GM06990 (cell line): ENCODE data around the gene KRTAP4-1.

Source experiments
- DNase-seq: peaks from one replicate; pipeline ENCODE4 v3.0.0-alpha.2; 2011; ENCODE audit not compliant: insufficient read length; ENCODE audit errors: extremely low read depth
- H3K27me3 ChIP-seq: replicated peaks from 2 replicates; pipeline ENCODE4 v1.6.0; 2011; ENCODE audit warnings: low read length; ENCODE audit not compliant: control insufficient read depth, insufficient read depth
- H3K36me3 ChIP-seq: 2 replicates; pipeline ENCODE4 v1.5.1; 2011; ENCODE audit warnings: low read length; ENCODE audit not compliant: control insufficient read depth, insufficient read depth
- H3K4me3 ChIP-seq: replicated peaks from 2 replicates; pipeline ENCODE4 v1.5.1; 2011; ENCODE audit warnings: low read depth, mild to moderate bottlenecking, control low read depth, low read length
- TF ChIP-seq, protein P1 (sequence below): IDR thresholded peaks from 2 replicates; pipeline ENCODE4 v1.5.1; 2011; ENCODE audit warnings: low read length, control low read depth, mild to moderate bottlenecking, inconsistent platforms; ENCODE audit not compliant: insufficient read depth, poor library complexity, severe bottlenecking

The KRTAP4-1 gene

DNA sequence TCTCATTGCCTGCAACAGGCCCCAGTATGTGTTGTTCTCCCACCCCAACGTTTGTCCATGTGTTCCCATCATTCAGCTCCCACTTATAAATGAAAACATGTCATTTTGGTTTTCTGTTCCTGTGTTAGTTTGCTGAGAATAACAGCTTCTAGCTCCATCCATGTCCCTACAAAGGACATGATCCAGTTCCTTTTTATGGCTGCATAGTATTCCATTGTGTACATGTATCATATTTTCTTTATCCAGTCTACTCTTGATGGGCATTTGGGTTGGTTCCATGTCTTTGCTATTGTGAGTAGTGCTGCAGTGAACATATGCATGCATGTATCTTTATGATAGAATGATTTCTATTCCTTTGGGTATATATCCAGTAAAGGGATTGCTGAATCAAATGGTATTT is 31.0 kb upstream of the KRTAP4-1 start:
- H3K36me3 ChIP-seq, result no peaks in the 10 kb centered on the region
- H3K4me3 ChIP-seq, result no peak overlapping the region
- DNase-seq, result no peak
- H3K27me3 ChIP-seq, result no peaks in the 10 kb centered on the region
- TF ChIP-seq, protein P1, sequence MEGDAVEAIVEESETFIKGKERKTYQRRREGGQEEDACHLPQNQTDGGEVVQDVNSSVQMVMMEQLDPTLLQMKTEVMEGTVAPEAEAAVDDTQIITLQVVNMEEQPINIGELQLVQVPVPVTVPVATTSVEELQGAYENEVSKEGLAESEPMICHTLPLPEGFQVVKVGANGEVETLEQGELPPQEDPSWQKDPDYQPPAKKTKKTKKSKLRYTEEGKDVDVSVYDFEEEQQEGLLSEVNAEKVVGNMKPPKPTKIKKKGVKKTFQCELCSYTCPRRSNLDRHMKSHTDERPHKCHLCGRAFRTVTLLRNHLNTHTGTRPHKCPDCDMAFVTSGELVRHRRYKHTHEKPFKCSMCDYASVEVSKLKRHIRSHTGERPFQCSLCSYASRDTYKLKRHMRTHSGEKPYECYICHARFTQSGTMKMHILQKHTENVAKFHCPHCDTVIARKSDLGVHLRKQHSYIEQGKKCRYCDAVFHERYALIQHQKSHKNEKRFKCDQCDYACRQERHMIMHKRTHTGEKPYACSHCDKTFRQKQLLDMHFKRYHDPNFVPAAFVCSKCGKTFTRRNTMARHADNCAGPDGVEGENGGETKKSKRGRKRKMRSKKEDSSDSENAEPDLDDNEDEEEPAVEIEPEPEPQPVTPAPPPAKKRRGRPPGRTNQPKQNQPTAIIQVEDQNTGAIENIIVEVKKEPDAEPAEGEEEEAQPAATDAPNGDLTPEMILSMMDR, result no peak

DNA sequence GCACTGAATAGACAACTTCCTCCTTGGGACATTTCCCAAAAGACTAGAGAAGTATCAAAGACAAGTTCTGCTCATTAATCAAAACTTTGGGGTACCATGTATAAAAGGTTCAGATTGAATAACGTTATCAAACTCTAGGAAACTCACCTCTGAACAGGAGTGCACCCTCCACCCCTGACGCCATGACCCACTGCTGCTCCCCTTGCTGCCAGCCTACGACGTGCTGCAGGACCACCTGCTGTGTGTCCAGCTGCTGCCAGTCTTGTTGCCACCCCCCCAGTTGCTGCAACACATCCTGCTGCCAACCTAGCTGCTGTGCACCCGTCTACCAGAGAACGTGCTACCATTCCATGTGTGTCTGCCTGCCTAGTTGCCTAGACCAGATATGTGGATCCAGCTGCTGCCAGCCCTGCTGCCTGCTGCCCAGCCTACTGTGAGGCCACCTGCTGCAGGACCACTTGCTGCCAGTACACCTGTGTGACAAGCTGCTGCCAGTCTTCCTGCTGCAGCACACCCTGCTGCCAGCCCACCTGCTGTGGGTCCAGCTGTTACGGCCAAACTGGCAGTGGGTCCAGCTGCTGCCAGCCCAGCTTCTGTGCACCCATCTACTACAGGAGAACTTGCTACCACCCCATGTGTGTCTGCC is 27.9 kb upstream of the KRTAP4-1 start:
- no peaks in the 10 kb centered on the region for H3K36me3 ChIP-seq
- TF ChIP-seq, protein P1, result no peak
- no peak for DNase-seq
- no peak overlapping the region for H3K4me3 ChIP-seq
- H3K27me3 ChIP-seq, result no peaks in the 10 kb centered on the region

DNA sequence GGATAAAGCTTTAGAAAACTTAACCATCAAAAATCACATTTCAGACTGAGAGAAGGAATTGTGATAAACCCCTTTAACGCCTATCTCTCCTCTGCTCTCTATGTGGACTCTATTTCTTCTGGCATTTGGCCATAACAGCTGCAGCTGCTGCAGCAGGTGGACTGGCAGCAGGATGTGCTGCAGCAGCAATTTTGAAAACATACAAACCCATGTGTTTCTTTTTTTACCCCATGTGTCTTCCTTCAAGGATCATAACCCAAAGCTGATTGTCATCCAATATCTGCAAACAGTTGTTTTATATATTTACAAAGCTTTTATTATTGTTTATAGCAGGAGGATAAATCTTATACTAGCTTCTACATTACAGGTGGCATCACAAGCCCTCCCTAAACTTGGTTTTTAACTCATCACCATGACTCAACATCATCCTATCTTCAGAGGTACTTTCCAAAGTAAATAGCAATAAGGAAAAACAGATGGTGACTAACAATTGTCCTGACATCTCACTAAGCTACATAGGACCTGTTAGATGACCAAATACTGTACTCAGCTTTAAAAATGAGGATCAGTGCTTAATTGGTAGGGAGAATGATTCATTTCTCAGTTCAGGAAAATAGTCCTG is 27.2 kb upstream of the KRTAP4-1 start:
- DNase-seq, result no peak
- Histone ChIP-seq H3K36me3 (no peaks in the 10 kb centered on the region), H3K27me3 (no peaks in the 10 kb centered on the region), H3K4me3 (no peak overlapping the region)
- TF ChIP-seq, protein P1, result no peak

DNA sequence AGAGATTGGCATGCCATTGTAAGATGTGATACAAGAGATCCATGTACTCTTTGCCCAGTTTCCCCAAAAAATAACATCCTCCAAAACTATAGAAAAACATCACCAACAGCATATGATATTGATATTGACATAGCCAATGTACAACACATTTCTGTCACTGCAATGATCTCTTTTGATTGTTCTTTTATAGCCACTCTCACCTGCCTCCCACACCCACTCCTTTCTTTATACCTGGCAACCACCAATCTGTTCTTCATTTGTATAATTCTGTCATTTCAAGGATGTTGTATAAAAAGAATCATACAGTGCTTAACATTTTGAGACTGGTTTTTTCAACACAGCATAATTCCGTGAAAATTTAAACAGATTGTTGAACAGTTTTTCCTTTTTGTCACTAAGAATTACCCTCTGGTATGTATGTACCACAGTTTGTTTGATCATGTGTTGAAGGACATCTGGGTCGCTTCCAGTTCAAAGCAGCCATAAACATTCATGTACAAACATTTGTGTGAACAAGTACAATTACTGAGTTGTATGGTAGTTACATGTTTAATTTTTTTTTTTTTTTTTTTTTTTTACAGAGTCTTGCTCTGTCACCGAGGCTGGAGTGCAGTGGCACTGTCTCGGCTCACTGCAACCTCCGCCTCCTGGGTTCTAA is 14.8 kb upstream of the KRTAP4-1 start:
- TF ChIP-seq, protein P1, result no peak
- DNase-seq, result no peak
- no peaks in the 10 kb centered on the region for H3K36me3 ChIP-seq
- no peaks in the 10 kb centered on the region for H3K27me3 ChIP-seq
- no peak overlapping the region for H3K4me3 ChIP-seq

DNA sequence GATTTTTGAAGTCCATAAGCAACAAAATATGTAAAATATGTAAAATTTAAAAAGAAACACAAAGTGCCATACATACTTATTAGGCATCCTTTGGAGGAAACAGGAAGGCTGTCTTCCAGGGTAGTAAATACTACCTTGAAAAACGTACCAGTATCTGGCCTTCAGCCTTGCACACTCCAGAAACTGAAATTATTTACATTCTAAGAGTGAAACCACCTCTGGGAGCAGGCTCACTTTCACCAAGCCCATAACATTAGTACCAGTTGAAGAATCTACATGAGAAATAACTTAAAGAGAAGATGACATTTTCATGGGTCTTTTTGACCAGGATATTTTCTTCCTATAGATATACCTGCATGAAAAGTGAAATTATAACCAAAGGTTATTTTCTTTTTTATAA is 11.4 kb upstream of the KRTAP4-1 start:
- H3K36me3 ChIP-seq, result no peaks in the 10 kb centered on the region
- no peak overlapping the region for H3K4me3 ChIP-seq
- DNase-seq, result no peak
- TF ChIP-seq, protein P1, result no peak
- H3K27me3 ChIP-seq, result no peaks in the 10 kb centered on the region
